Epidermal melanocyte (primary cell): ENCODE data around the gene RALGDS.

Experiments
- DNase-seq: peaks from one replicate; pipeline ENCODE4 v3.0.0; 2011; ENCODE audit warnings: low spot score; ENCODE audit not compliant: insufficient read length

RALGDS gene

DNA sequence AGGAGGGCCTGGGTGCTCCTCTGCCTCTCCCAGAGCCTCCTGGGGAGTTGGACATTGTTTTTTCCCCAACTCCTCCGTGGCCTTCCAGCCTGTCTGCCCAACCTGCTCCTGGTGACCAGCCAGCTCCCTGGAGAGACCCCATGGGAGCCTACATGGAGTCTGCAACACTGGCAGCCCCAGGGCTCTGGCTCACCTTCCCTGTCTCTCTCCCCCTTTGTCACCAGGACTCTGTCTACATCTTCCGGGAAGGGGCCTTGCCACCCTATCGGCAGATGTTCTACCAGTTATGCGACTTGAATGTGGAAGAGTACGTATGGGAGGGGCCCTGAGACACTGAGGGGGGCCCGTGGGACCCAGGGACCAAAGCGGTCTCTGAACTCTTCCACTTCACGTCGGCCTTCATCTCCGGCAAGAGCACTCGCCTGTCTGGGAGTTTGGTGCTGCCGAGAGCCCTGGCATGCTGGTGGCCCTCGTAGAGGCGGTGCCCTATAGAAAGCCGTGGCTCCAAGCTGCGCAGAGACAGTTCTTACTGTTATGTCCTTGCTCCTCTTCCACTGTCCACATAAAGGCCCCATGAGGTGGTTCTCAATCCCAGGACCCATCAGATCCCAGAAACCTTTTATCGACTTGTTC lies 65.1 kb downstream of the RALGDS start:
- no peak for DNase-seq

GRCh38 chr9:133054966-133055365 lies 66.1 kb downstream of the RALGDS start:
- peak; percentile 96 for DNase-seq

- DNase-seq = no peak
Measured at GRCh38 chr9:133054194-133054890, 66.7 kb downstream of the RALGDS start.

- DNase-seq = no peak
Measured at GRCh38 chr9:133051966-133052539, 69.0 kb downstream of the RALGDS start.

- DNase-seq = no peak
Measured at GRCh38 chr9:133051281-133051900, 69.6 kb downstream of the RALGDS start.

GRCh38 chr9:133050781-133051180 lies 70.3 kb downstream of the RALGDS start:
- DNase-seq = no peak

DNA sequence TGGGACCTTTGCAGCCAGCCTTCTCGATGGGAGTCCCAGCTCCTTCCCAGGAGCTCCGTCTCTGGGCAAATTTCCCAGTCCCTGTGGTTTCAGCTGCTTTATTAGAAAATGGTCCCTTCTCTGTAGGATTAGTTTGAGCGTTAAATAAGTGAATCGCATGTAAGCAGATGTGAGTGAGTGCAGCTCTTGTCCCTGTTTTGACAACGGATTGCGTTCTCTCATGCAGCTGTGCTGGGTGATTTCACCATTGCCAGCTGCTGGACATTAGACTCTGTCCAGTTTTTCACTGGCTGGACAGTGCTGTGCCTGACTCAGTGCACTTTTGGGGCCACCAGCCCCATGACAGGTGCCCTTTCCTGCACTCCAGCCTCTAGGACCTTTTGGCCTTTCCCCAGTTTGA lies 70.9 kb downstream of the RALGDS start:
- DNase-seq = no peak

DNA sequence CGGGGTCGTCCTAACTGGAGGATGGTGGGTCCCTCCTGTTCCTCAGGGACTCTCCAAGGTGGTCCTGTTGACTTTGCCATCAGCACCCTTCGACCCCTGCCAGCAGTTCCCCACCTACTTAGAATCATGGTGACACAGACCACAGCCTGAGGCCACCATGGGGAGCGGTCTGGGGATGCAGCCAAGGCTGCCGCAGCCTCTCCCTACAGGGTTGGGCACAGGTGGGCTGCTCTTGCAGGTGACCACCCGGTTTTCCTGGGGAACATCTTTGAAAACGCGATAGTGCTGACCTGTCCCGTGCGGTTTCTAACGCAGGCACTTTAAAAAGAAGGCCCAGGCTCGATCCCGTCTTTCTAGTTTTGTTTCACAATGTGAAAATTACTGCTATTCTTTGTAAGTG lies 72.0 kb downstream of the RALGDS start:
- DNase-seq = no peak

DNA sequence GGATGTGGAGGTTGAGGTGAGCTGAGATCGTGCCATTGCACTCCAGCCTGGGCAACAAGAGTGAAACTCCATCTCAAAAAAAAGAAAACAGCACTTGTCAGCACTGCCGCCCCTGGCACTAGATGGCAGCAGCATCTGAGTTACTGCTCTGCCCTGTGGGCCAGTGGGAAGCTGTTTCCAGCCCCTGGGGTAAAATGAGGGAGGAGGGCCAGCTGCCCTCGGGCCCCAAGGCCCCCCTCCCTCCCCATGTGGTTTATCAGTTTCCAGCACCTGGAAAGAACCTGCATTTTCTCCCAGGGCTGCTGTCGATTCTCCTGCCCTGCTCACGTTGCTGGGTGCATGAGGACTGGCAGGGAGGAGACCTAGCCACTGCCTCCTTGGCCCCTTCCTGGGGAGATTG lies 72.4 kb downstream of the RALGDS start:
- DNase-seq = no peak
